ENCODE measurements around the gene POPDC3. TPM values are rescaled to one million over a fixed set of nuclear protein-coding genes. Genes with fewer than 3 reads are reported as not detected.

The POPDC3 gene
- total and polyA plus RNA-seq, 2 of the 13 experiments (the other 11 are each of a cell fraction or from before 2014, with no cell fraction given) = 0.18 to 0.20 TPM

GRCh38 chr6:105179244-105180065 lies at the start of gene POPDC3 (continued):
- TF ChIP-seq NFAT5 (CRISPR knock-in tag; IDR thresholded peaks at IDR 0.05) = no peak
- TF ChIP-seq MAFG (CRISPR knock-in tag; IDR thresholded peaks at IDR 0.05) = no peak
- no peak for TF ChIP-seq ZUFSP (CRISPR knock-in tag; IDR thresholded peaks at IDR 0.05; ENCODE audit: borderline replicate concordance)
- no peak for TF ChIP-seq ZNF672 (CRISPR knock-in tag; IDR thresholded peaks at IDR 0.05)
- no peak for TF ChIP-seq MLXIP (CRISPR knock-in tag; IDR thresholded peaks at IDR 0.05; ENCODE audit: borderline replicate concordance)
- no peak for TF ChIP-seq MXI1 (IDR thresholded peaks at IDR 0.05; ENCODE audit: borderline replicate concordance, low read depth, low read length)
- TF ChIP-seq ZFP36 (IDR thresholded peaks at IDR 0.05; ENCODE audit: borderline replicate concordance, low read depth, low read length, partially characterized antibody) = no peak
- TF ChIP-seq MYC (CRISPR knock-in tag; IDR thresholded peaks at IDR 0.05; ENCODE audit: borderline replicate concordance) = no peak
- TF ChIP-seq FOXA3 (CRISPR knock-in tag; IDR thresholded peaks at IDR 0.05) = no peak
- peak; percentile 64; the same call in 1 of the 2 replicates for TF ChIP-seq ZNF563 (CRISPR knock-in tag; IDR thresholded peaks at IDR 0.05)
- TF ChIP-seq HNF4A (CRISPR knock-in tag; IDR thresholded peaks at IDR 0.05) = no peak
- no peak for TF ChIP-seq TEF (CRISPR knock-in tag; IDR thresholded peaks at IDR 0.05)
- TF ChIP-seq ZNF660 (CRISPR knock-in tag; IDR thresholded peaks at IDR 0.05; ENCODE audit: borderline replicate concordance, low read depth) = no peak
- no peak for TF ChIP-seq DDIT3 (CRISPR knock-in tag; IDR thresholded peaks at IDR 0.05)
- no peak for TF ChIP-seq PBX2 (CRISPR knock-in tag; IDR thresholded peaks at IDR 0.05)
- no peak for TF ChIP-seq HES4 (CRISPR knock-in tag; IDR thresholded peaks at IDR 0.05; ENCODE audit: borderline replicate concordance)
